Ishikawa (cell line): ENCODE data around the gene MAST4.

ENCODE experiments used
- CEBPB ChIP-seq: IDR thresholded peaks from 2 replicates; pipeline ENCODE4 v1.6.1; 2012
- CREB1 ChIP-seq: IDR thresholded peaks from 2 replicates; pipeline ENCODE4 v1.6.1; 2012; ENCODE audit warnings: low read depth
- EGR1 ChIP-seq: IDR thresholded peaks from 2 replicates; pipeline ENCODE4 v1.6.1; 2012
- EP300 ChIP-seq: IDR thresholded peaks from 2 replicates; pipeline ENCODE4 v1.6.1; 2012; ENCODE audit warnings: borderline replicate concordance
- FOXM1 ChIP-seq: IDR thresholded peaks from 2 replicates; pipeline ENCODE4 v1.6.1; 2012; ENCODE audit warnings: low read depth, borderline replicate concordance
- MAX ChIP-seq: IDR thresholded peaks from 2 replicates; pipeline ENCODE4 v1.6.1; 2012
- NFIC ChIP-seq: IDR thresholded peaks from 2 replicates; pipeline ENCODE4 v1.6.1; 2012
- RAD21 ChIP-seq: IDR thresholded peaks from 2 replicates; pipeline ENCODE4 v1.6.1; 2012; ENCODE audit warnings: low read depth
- TAF1 ChIP-seq: IDR thresholded peaks from 2 replicates; pipeline ENCODE4 v1.6.1; 2012; ENCODE audit warnings: low read depth, mild to moderate bottlenecking
- TCF12 ChIP-seq: IDR thresholded peaks from 2 replicates; pipeline ENCODE4 v1.6.1; 2012; ENCODE audit warnings: low read depth
- TEAD4 ChIP-seq: IDR thresholded peaks from 2 replicates; pipeline ENCODE4 v1.6.1; 2012
- USF1 ChIP-seq: IDR thresholded peaks from 2 replicates; pipeline ENCODE4 v1.6.1; 2012
- YY1 ChIP-seq: IDR thresholded peaks from 2 replicates; pipeline ENCODE4 v1.6.1; 2012; ENCODE audit warnings: low read depth
- ZBTB7A ChIP-seq: IDR thresholded peaks from 2 replicates; pipeline ENCODE4 v1.6.1; 2012; ENCODE audit warnings: low read depth
- TF ChIP-seq, protein P1 (sequence below): IDR thresholded peaks from 2 replicates; pipeline ENCODE4 v1.6.1; 2012; ENCODE audit warnings: low read depth, mild to moderate bottlenecking

The MAST4 gene

GRCh38 chr5:66896171-66896570 is 300.0 kb downstream of the MAST4 start:
- TF ChIP-seq RAD21 (no peak), YY1 (no peak), CREB1 (no peak), FOXM1 (no peak), TEAD4 (no peak)

DNA sequence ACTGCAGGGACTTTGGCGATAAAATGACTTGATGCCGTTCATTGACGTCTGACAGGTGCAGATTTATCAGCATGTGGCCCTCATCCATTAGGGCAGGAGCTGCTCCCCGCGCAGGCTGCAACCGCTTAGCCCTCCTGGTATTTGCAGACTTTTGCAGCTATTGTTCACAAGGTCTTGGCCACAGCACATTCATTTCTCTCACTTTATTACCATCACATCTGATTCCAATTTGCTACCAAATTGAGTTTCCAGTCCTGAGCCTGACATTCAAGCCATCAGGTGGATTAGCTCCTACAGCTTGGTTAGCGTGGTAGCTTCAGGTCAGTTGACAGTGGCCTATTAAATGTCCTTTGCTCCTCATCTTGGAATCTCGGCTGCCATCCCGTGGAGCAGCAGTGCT is 301.2 kb downstream of the MAST4 start:
- TF ChIP-seq MAX, result no peak
- TF ChIP-seq EGR1, result no peak
- no peak for TF ChIP-seq YY1
- TF ChIP-seq TEAD4, result no peak
- TF ChIP-seq ZBTB7A, result no peak
- no peak for TF ChIP-seq TAF1
- no peak for TF ChIP-seq EP300
- TF ChIP-seq TCF12, result no peak
- no peak for TF ChIP-seq FOXM1
- TF ChIP-seq NFIC, result no peak
- TF ChIP-seq, protein P1, sequence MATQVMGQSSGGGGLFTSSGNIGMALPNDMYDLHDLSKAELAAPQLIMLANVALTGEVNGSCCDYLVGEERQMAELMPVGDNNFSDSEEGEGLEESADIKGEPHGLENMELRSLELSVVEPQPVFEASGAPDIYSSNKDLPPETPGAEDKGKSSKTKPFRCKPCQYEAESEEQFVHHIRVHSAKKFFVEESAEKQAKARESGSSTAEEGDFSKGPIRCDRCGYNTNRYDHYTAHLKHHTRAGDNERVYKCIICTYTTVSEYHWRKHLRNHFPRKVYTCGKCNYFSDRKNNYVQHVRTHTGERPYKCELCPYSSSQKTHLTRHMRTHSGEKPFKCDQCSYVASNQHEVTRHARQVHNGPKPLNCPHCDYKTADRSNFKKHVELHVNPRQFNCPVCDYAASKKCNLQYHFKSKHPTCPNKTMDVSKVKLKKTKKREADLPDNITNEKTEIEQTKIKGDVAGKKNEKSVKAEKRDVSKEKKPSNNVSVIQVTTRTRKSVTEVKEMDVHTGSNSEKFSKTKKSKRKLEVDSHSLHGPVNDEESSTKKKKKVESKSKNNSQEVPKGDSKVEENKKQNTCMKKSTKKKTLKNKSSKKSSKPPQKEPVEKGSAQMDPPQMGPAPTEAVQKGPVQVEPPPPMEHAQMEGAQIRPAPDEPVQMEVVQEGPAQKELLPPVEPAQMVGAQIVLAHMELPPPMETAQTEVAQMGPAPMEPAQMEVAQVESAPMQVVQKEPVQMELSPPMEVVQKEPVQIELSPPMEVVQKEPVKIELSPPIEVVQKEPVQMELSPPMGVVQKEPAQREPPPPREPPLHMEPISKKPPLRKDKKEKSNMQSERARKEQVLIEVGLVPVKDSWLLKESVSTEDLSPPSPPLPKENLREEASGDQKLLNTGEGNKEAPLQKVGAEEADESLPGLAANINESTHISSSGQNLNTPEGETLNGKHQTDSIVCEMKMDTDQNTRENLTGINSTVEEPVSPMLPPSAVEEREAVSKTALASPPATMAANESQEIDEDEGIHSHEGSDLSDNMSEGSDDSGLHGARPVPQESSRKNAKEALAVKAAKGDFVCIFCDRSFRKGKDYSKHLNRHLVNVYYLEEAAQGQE, result no peak
- no peak for TF ChIP-seq USF1
- TF ChIP-seq RAD21, result no peak
- no peak for TF ChIP-seq CEBPB
- no peak for TF ChIP-seq CREB1

- no peak for TF ChIP-seq TEAD4
- TF ChIP-seq, protein P1, result no peak
- TF ChIP-seq MAX, result no peak
- no peak for TF ChIP-seq CREB1
- TF ChIP-seq YY1, result no peak
- no peak for TF ChIP-seq TAF1
These were observed 302.2 kb downstream of the MAST4 start for GRCh38 chr5:66898241-66898995.

- no peak for TF ChIP-seq EGR1
- no peak for TF ChIP-seq FOXM1
- no peak for TF ChIP-seq YY1
- TF ChIP-seq NFIC, result no peak
- TF ChIP-seq CREB1, result no peak
- TF ChIP-seq, protein P1, result no peak
- no peak for TF ChIP-seq ZBTB7A
- no peak for TF ChIP-seq CEBPB
- TF ChIP-seq TEAD4, result no peak
- no peak for TF ChIP-seq MAX
- TF ChIP-seq RAD21, result no peak
- TF ChIP-seq TAF1, result no peak
- no peak for TF ChIP-seq EP300
- TF ChIP-seq USF1, result no peak
These were observed 307.0 kb downstream of the MAST4 start for GRCh38 chr5:66903218-66903617.

DNA sequence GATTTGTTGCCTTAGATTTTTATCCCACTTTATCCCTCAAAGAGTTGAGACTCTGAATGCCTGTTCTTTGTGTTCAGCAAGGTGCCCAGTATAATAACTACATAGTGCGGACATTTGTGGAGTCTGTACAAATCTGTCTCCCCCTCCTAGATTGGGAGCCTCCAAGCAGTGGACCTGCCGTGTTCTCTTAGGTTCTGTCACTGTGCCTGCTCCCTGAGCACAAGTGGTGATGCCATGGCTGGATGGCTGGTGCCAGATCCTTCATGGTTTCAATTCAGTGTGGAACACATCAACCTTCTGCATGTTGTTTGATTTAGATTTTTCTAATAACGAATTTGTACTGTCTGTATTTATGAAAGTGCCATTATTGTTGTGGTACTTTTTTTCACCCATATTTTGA is 307.5 kb downstream of the MAST4 start:
- TF ChIP-seq FOXM1, result no peak
- no peak for TF ChIP-seq EGR1
- TF ChIP-seq CEBPB, result no peak
- no peak for TF ChIP-seq USF1
- no peak for TF ChIP-seq RAD21
- TF ChIP-seq EP300, result no peak
- no peak for TF ChIP-seq CREB1
- no peak for TF ChIP-seq NFIC
- TF ChIP-seq TEAD4, result no peak
- no peak for TF ChIP-seq ZBTB7A
- TF ChIP-seq, protein P1, result no peak
- no peak for TF ChIP-seq MAX
- TF ChIP-seq TAF1, result no peak
- no peak for TF ChIP-seq YY1
- no peak for TF ChIP-seq TCF12
